Left lung (tissue), 10 donors: Measurements from ENCODE around the gene TOX4. TPM values are rescaled to one million over a fixed set of nuclear protein-coding genes. Genes with fewer than 3 reads are reported as not detected.

Experiments
- ATAC-seq: fragments of 200-7000 bp; cut with Tn5 transposase; one replicate; pipeline ENCODE4 v1.9.1; 2020; ENCODE audit warnings: moderate library complexity
- DNase-seq, 4 donors: peaks; one replicate each; pipeline ENCODE4 v3.0.0-alpha.2; 2013 to 2020
- H3K27ac ChIP-seq, 2 donors: fragments of 200-600 bp; sonication (generic) in 1 of 2; one replicate each; pipeline versions ENCODE4 v1.5.0 to v1.8.0; 2020 to 2021
- H3K27me3 ChIP-seq, 2 donors: fragments of 200-600 bp; sonication (generic) in 1 of 2; one replicate each; pipeline versions ENCODE4 v1.5.0 to v1.8.0; 2020 to 2021
- H3K36me3 ChIP-seq, 2 donors: fragments of 200-600 bp; sonication (generic) in 1 of 2; one replicate each; pipeline versions ENCODE4 v1.5.0 to v1.8.0; 2020 to 2021
- H3K4me1 ChIP-seq, 2 donors: fragments of 200-600 bp; one replicate each; pipeline ENCODE4 v1.8.0; 2021
- H3K4me3 ChIP-seq, 2 donors: fragments of 200-600 bp; sonication (generic) in 1 of 2; one replicate each; pipeline versions ENCODE4 v1.5.0 to v1.8.0; 2020 to 2021; ENCODE audit warnings: mild to moderate bottlenecking in 1 of 2
- H3K9me3 ChIP-seq, 2 donors: fragments of 200-600 bp; sonication (generic) in 1 of 2; one replicate each; pipeline versions ENCODE4 v1.5.0 to v1.8.0; 2020 to 2021
- intact Hi-C, 2 donors: fragments of 100-400 bp; cut with DNase I; formaldehyde crosslinking; loops; one replicate each; pipeline versions ENCODE4 v1.11.2 to v1.14.2; 2022
- polyA plus RNA-seq, 6 donors: library from polyadenylated mRNA; unstranded; fragments of 120-200 nt; gene quantifications; one replicate each; pipeline ENCODE4 v1.2.1, GENCODE V29; 2013; ENCODE audit not compliant: insufficient read length in 6 of 6
- total RNA-seq, 2 donors: library from RNA; stranded (reverse); fragmentation: NEBNext Ultra II Directional; extraction: Animal tissue kit (Norgen Biotek cat#: 25700); gene quantifications; one replicate each; pipeline ENCODE4 v1.2.1, GENCODE V29; 2021
- TF ChIP-seq, protein P1 (sequence below), 2 donors: fragments of 200-600 bp; sonication (generic) in 1 of 2; IDR thresholded peaks; one replicate each; pipeline versions ENCODE4 v1.5.0 to v1.8.0; 2021; ENCODE audit warnings: antibody characterized with exemption in 2 of 2
- donor health status: DM: no; HTN: yes; CAD: no.
- donor health status: DM: no; HTN: no; CAD: no.

Gene TOX4
- total and polyA plus RNA-seq, 8 donors, result 56.3 to 69.1 (median 60.7) TPM

DNA sequence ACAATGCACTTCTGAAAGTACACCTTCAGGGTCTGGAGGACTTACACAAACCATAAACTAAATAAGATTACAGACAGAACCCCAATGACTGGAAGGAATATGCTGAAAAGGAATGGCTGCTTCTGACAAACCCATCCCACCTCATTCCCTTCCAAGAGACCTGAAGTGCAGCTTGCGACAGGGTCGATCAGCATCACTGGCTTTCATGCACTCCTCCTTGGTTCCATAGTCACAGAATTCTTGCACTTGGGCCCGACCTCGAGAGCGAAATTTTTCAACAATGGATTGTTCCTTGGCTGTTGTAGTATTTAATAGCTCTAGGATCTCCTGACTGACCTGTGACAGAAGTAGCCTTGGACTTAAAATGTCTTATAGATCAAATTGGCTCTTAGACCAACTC lies 24.6 kb downstream of the TOX4 start:
- H3K36me3 ChIP-seq, result peaks cover 0 to 79% of the 10 kb centered on the region in 2 donors

DNA sequence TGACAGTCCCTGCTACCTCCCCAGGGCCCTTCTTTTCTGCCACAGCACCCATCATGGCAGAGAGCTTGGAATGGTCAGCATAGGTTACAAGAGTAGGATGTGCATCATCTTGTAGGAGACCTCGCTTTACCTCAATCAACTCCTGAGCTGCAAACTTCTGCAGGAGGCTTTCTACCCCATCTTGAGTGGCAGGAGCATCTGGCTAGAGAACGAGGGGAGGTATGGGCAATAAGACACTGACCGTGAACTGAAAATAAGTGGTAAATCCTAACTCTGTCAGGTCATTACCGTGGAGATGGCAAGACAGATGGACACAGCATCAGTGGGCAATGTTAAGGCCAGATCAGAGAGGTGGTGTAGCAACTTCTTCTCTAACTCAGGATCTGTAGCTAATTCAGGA lies 26.4 kb downstream of the TOX4 start:
- H3K27me3 ChIP-seq, result no peaks in the 10 kb centered on the region
- H3K4me1 ChIP-seq, result peaks cover 0 to 18% of the 10 kb centered on the region in 2 donors
- intact Hi-C loops, result no loop called here
- TF ChIP-seq, protein P1, sequence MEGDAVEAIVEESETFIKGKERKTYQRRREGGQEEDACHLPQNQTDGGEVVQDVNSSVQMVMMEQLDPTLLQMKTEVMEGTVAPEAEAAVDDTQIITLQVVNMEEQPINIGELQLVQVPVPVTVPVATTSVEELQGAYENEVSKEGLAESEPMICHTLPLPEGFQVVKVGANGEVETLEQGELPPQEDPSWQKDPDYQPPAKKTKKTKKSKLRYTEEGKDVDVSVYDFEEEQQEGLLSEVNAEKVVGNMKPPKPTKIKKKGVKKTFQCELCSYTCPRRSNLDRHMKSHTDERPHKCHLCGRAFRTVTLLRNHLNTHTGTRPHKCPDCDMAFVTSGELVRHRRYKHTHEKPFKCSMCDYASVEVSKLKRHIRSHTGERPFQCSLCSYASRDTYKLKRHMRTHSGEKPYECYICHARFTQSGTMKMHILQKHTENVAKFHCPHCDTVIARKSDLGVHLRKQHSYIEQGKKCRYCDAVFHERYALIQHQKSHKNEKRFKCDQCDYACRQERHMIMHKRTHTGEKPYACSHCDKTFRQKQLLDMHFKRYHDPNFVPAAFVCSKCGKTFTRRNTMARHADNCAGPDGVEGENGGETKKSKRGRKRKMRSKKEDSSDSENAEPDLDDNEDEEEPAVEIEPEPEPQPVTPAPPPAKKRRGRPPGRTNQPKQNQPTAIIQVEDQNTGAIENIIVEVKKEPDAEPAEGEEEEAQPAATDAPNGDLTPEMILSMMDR (IDR thresholded peaks at IDR 0.05), result no peak
- no peak overlapping the region for H3K27ac ChIP-seq
- H3K4me3 ChIP-seq, result no peak overlapping the region
- DNase-seq, result no peak
- no peak for ATAC-seq
- peaks cover 0 to 79% of the 10 kb centered on the region in 2 donors for H3K36me3 ChIP-seq
- H3K9me3 ChIP-seq, result no peaks in the 10 kb centered on the region

More for the DNA sequence above, 24.6 kb downstream of the TOX4 start:
- H3K9me3 ChIP-seq, result no peaks in the 10 kb centered on the region
- H3K4me3 ChIP-seq, result no peak overlapping the region
- TF ChIP-seq, protein P1 (IDR thresholded peaks at IDR 0.05), result no peak
- H3K27me3 ChIP-seq, result no peaks in the 10 kb centered on the region
- H3K4me1 ChIP-seq, result peaks cover 0 to 9% of the 10 kb centered on the region in 2 donors
- no peak for DNase-seq
- H3K27ac ChIP-seq, result no peak overlapping the region
- ATAC-seq, result no peak
- intact Hi-C loops, result no loop called here

- H3K27ac ChIP-seq, result no peak overlapping the region
- H3K36me3 ChIP-seq, result peaks cover 0 to 63% of the 10 kb centered on the region in 2 donors
- H3K4me1 ChIP-seq, result peaks cover 8 to 35% of the 10 kb centered on the region in 2 donors
- intact Hi-C loops, result no loop called here
- ATAC-seq (no peak), DNase-seq (no peak)
- no peak overlapping the region for H3K4me3 ChIP-seq
- no peaks in the 10 kb centered on the region for H3K9me3 ChIP-seq
- TF ChIP-seq, protein P1 (IDR thresholded peaks at IDR 0.05), result no peak
- H3K27me3 ChIP-seq, result no peaks in the 10 kb centered on the region
Measured at GRCh38 chr14:21505012-21505553, 28.1 kb downstream of the TOX4 start.

- DNase-seq, result no peak
- ATAC-seq, result no peak
- Histone ChIP-seq H3K27me3 (no peaks in the 10 kb centered on the region), H3K9me3 (no peaks in the 10 kb centered on the region), H3K36me3 (peaks cover 0 to 49% of the 10 kb centered on the region in 2 donors), H3K4me1 (peaks cover 10 to 40% of the 10 kb centered on the region in 2 donors), H3K4me3 (no peak overlapping the region), H3K27ac (no peak overlapping the region)
- intact Hi-C loops, result no loop called here
- TF ChIP-seq, protein P1 (IDR thresholded peaks at IDR 0.05), result no peak
Measured at GRCh38 chr14:21506557-21506956, 29.6 kb downstream of the TOX4 start.

DNA sequence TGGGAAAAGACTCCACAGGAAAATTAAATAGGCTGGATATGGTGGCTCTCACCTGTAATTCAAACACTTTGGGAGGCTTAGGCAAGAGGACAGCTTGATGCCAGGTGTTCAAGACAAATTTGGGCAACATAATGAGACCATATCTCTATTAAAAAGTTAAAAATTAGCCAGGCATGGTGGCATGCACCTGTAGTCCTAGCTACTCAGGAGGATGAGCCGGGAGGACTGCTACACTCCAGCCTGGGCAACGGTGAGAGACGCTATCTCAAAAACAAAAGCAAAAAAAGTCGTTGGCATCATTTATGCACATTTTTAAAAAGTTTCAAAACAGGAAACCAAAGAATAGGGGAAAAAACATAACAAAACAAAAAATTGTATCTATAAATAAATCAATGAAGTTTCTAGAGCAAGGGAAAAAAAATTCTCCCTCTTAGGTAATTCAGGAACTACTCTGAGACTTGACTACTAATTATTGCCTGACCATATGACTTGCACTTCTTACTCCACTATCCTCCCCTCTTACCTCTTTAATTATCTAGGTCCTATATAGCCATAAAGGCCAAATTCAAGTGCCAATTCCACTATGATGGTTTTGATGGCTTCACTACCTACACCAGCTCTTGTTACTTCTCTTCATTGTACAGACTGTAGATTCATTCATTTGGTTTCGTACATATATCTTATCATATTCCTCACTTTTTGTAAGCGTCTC lies 32.6 kb downstream of the TOX4 start:
- peak overlapping the region in 1 of 2 donors; percentile 88 for H3K27ac ChIP-seq
- ATAC-seq, result no peak
- peak overlapping the region; percentile 63 to 68 for H3K4me3 ChIP-seq
- H3K4me1 ChIP-seq, result peaks cover 10 to 39% of the 10 kb centered on the region in 2 donors
- intact Hi-C loops, result no loop called here
- H3K36me3 ChIP-seq, result peaks cover 0 to 24% of the 10 kb centered on the region in 2 donors
- TF ChIP-seq, protein P1 (IDR thresholded peaks at IDR 0.05), result no peak
- H3K27me3 ChIP-seq, result no peaks in the 10 kb centered on the region
- no peak for DNase-seq
- H3K9me3 ChIP-seq, result no peaks in the 10 kb centered on the region
